Measurements from ENCODE around the gene MBD5. TPM values are rescaled to one million over a fixed set of nuclear protein-coding genes. Genes with fewer than 3 reads are reported as not detected.

The MBD5 gene
- total RNA-seq, 2 experiments from 2014 or later, result 13.8 to 46.3 TPM

DNA sequence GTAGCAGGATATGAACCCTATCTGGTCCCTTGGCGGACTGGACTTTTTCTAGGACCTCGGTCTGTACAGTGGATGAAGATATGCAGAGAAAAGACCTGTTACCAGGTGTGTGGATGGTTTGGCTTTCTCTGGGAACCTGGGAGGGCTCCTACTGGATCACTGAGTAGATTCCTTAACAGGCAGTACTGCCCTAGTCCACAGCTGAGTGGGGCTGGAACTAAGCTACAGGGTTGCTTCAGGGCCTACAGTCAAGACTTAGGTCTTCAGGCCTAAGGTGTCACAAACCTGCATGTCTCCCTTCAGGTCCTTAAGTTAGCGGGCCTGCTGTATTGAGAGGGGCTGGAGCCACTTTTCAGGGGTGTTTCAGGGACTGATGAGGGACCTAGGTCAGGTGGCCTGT lies 43.2 kb upstream of the MBD5 start:
- Histone ChIP-seq H2AFZ (ENCODE audit: low read length) (no peak overlapping the region), H3K4me2 (ENCODE audit: low read length) (no peak overlapping the region), H3K36me3 (ENCODE audit: insufficient read depth, low read length) (peaks cover 6% of the 10 kb centered on the region; the same call in 1 of the 2 replicates), H4K20me1 (ENCODE audit: insufficient read depth, low read length) (no peaks in the 10 kb centered on the region; the same call in 1 of the 2 replicates), H3K27ac (ENCODE audit: low read depth, low read length, poor library complexity, severe bottlenecking) (no peak overlapping the region), H3K9me3 (ENCODE audit: low read length) (peaks cover 9% of the 10 kb centered on the region; the same call in 1 of the 2 replicates), H3K4me3 (ENCODE audit: low read depth, low read length, poor library complexity, severe bottlenecking) (no peak overlapping the region), H3K9me2 (ENCODE audit: insufficient read depth, low read length) (no peaks in the 10 kb centered on the region), H3K4me1 (ENCODE audit: insufficient read depth, low read length, poor library complexity, severe bottlenecking) (no peaks in the 10 kb centered on the region), H3K79me2 (ENCODE audit: insufficient read depth, low read depth, low read length) (no peaks in the 10 kb centered on the region)
- CTCF ChIA-PET (ENCODE audit: unreplicated experiment), result no interaction called here
- DNase-seq (ENCODE audit: low spot score), result no peak
- no peak for TF ChIP-seq EZH2phosphoT487 (IDR thresholded peaks at IDR 0.05; ENCODE audit: borderline replicate concordance, low read depth, low read length)
- TF ChIP-seq, protein P1, sequence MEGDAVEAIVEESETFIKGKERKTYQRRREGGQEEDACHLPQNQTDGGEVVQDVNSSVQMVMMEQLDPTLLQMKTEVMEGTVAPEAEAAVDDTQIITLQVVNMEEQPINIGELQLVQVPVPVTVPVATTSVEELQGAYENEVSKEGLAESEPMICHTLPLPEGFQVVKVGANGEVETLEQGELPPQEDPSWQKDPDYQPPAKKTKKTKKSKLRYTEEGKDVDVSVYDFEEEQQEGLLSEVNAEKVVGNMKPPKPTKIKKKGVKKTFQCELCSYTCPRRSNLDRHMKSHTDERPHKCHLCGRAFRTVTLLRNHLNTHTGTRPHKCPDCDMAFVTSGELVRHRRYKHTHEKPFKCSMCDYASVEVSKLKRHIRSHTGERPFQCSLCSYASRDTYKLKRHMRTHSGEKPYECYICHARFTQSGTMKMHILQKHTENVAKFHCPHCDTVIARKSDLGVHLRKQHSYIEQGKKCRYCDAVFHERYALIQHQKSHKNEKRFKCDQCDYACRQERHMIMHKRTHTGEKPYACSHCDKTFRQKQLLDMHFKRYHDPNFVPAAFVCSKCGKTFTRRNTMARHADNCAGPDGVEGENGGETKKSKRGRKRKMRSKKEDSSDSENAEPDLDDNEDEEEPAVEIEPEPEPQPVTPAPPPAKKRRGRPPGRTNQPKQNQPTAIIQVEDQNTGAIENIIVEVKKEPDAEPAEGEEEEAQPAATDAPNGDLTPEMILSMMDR (conservative IDR thresholded peaks at IDR 0.05; ENCODE audit: low read length), result no peak
- no TSS peak for BruUV-seq (replicated peaks)
- intact Hi-C loops (cut with micrococcal nuclease; ENCODE audit: unreplicated experiment), result no loop called here
- POLR2A ChIA-PET, result no interaction called here

DNA sequence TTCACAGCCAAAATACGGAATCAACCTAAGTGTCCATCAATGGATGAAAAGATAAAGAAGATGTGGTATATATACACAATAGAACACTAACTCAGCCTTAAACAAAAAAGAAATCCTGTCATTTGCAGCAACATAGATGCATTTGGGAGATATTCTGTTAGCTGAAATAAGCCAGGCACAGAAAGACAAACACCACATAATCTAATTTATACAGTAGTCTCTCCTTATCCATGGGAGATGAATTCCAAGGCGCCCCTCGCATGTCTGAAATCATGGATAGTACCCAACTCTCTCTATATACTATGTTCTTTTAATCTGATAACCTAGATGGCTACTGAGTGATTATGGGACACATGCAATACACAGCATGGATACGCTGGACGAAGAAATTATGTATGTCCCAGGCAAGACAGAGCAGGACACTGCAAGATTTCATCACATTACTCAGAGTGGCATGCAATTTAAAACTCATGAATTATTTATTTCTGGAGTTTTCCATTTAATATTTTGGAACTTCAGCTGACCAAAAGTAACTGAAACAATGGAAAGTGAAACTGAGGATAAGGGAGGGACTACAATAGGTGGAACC lies 39.9 kb upstream of the MBD5 start:
- no peak for TF ChIP-seq EZH2phosphoT487 (IDR thresholded peaks at IDR 0.05; ENCODE audit: borderline replicate concordance, low read depth, low read length)
- TF ChIP-seq, protein P1 (conservative IDR thresholded peaks at IDR 0.05; ENCODE audit: low read length), result no peak

DNA sequence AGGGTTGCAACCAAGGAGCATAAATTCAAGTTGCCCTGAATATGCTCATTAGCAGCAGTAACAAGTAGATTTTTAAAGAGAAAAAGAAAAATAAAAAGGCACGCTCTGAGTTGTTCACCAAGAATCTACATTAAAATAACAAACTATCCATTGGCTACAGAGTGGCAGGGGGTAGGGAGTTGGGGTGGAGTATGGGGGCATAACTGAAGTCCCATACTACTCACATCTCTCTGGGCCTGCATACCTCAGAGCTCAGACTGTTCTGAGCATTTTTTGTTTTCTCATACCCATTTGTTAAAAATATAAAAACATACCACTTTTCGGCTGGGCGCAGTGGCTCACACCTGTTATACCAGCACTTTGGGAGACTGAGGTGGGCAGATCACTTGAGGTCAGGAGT lies 31.8 kb upstream of the MBD5 start:
- no peak overlapping the region for H3K4me3 ChIP-seq (ENCODE audit: low read depth, low read length, poor library complexity, severe bottlenecking)
- ChIA-PET CTCF (ENCODE audit: unreplicated experiment) (no interaction called here), POLR2A (interaction anchor here (0.6 to 2.3 kb wide), 3 partner anchors 10 to 520 kb away, joined by 3 to 6 read pairs (median 5); no protein-coding TSS in a partner anchor)
- intact Hi-C loops (cut with micrococcal nuclease; ENCODE audit: unreplicated experiment), result loop anchor here (10.0 kb wide), 1 partner anchor 1006 kb away; no protein-coding TSS in a partner anchor
- no peak overlapping the region for H2AFZ ChIP-seq (ENCODE audit: low read length)
- no peak overlapping the region for H3K27ac ChIP-seq (ENCODE audit: low read depth, low read length, poor library complexity, severe bottlenecking)
- H3K9me3 ChIP-seq (ENCODE audit: low read length), result no peaks in the 10 kb centered on the region
- DNase-seq (ENCODE audit: low spot score), result no peak
- no peaks in the 10 kb centered on the region for H3K9me2 ChIP-seq (ENCODE audit: insufficient read depth, low read length)
- H4K20me1 ChIP-seq (ENCODE audit: insufficient read depth, low read length), result peaks cover 10% of the 10 kb centered on the region
- no peak overlapping the region for H3K4me2 ChIP-seq (ENCODE audit: low read length)
- BruUV-seq (replicated peaks), result no TSS peak
- no peaks in the 10 kb centered on the region for H3K4me1 ChIP-seq (ENCODE audit: insufficient read depth, low read length, poor library complexity, severe bottlenecking)
- TF ChIP-seq, protein P1 (conservative IDR thresholded peaks at IDR 0.05; ENCODE audit: low read length), result no peak
- TF ChIP-seq EZH2phosphoT487 (IDR thresholded peaks at IDR 0.05; ENCODE audit: borderline replicate concordance, low read depth, low read length), result no peak
- no peaks in the 10 kb centered on the region for H3K79me2 ChIP-seq (ENCODE audit: insufficient read depth, low read depth, low read length)
- no peaks in the 10 kb centered on the region for H3K36me3 ChIP-seq (ENCODE audit: insufficient read depth, low read length)

More for the DNA sequence above, 39.9 kb upstream of the MBD5 start:
- ChIA-PET POLR2A (no interaction called here), CTCF (ENCODE audit: unreplicated experiment) (no interaction called here)
- intact Hi-C loops (cut with micrococcal nuclease; ENCODE audit: unreplicated experiment), result loop anchor here (10.0 kb wide), 1 partner anchor 1014 kb away; no protein-coding TSS in a partner anchor
- Histone ChIP-seq H3K9me3 (ENCODE audit: low read length) (peaks cover 9% of the 10 kb centered on the region; the same call in 1 of the 2 replicates), H3K36me3 (ENCODE audit: insufficient read depth, low read length) (no peaks in the 10 kb centered on the region), H2AFZ (ENCODE audit: low read length) (no peak overlapping the region), H3K4me1 (ENCODE audit: insufficient read depth, low read length, poor library complexity, severe bottlenecking) (no peaks in the 10 kb centered on the region), H3K27ac (ENCODE audit: low read depth, low read length, poor library complexity, severe bottlenecking) (no peak overlapping the region), H3K9me2 (ENCODE audit: insufficient read depth, low read length) (no peaks in the 10 kb centered on the region), H3K4me3 (ENCODE audit: low read depth, low read length, poor library complexity, severe bottlenecking) (no peak overlapping the region), H3K79me2 (ENCODE audit: insufficient read depth, low read depth, low read length) (no peaks in the 10 kb centered on the region), H4K20me1 (ENCODE audit: insufficient read depth, low read length) (no peaks in the 10 kb centered on the region), H3K4me2 (ENCODE audit: low read length) (no peak overlapping the region)
- BruUV-seq (replicated peaks), result no TSS peak
- no peak for DNase-seq (ENCODE audit: low spot score)
